H1 (cell line): ENCODE data around the gene STK39.

Experiments
- CEBPB ChIP-seq: IDR thresholded peaks from 2 replicates; pipeline ENCODE4 v1.6.1; 2012; ENCODE audit warnings: low read depth, low read length
- CHD2 ChIP-seq: IDR thresholded peaks from 2 replicates; pipeline ENCODE4 v1.6.1; 2012; ENCODE audit warnings: low read length, improper control_type of control experiment
- EZH2 ChIP-seq: fragments of 200-600 bp; sonication (generic); IDR thresholded peaks from 2 replicates; pipeline ENCODE4 v1.7.1; 2012; ENCODE audit warnings: low read depth, mild to moderate bottlenecking, moderate library complexity, low read length, inconsistent platforms; ENCODE audit not compliant: severe bottlenecking
- POLR2A ChIP-seq, 2 experiments: IDR thresholded peaks; 1 replicate in 1 of 2; 2 replicates in 1 of 2; pipeline ENCODE4 v1.6.1; 2011; ENCODE audit warnings: low read depth in 2 of 2, low read length in 2 of 2, mild to moderate bottlenecking in 2 of 2; ENCODE audit errors: control extremely low read depth in 1 of 2
- SIN3A ChIP-seq, 2 experiments: IDR thresholded peaks in 1 of 2; conservative IDR thresholded peaks in 1 of 2; 2 replicates each; pipeline ENCODE4 v1.6.1; 2011 to 2012; ENCODE audit warnings: low read length in 2 of 2, improper control_type of control experiment in 1 of 2, low read depth in 1 of 2, mild to moderate bottlenecking in 1 of 2
- YY1 ChIP-seq: IDR thresholded peaks from 2 replicates; pipeline ENCODE4 v1.6.1; 2011; ENCODE audit warnings: low read depth, mild to moderate bottlenecking, low read length
- TF ChIP-seq, protein P1 (sequence below), 3 experiments: IDR thresholded peaks; 1 replicate in 2 of 3; 2 replicates in 1 of 3; pipeline versions ENCODE4 v1.5.1 to v1.6.1; 2011; ENCODE audit warnings: low read length in 3 of 3, mild to moderate bottlenecking in 3 of 3, inconsistent platforms in 2 of 3, low read depth in 1 of 3, moderate library complexity in 1 of 3; ENCODE audit not compliant: insufficient read depth in 1 of 3; ENCODE audit errors: control extremely low read depth in 1 of 3

GRCh38 chr2:168180914-168181313 lies 66.5 kb downstream of the STK39 start:
- no peak for TF ChIP-seq CEBPB
- TF ChIP-seq CHD2: no peak
- no peak for TF ChIP-seq SIN3A (conservative IDR thresholded peaks at IDR 0.05 in 1 of 2, IDR thresholded peaks at IDR 0.05 in 1 of 2; ENCODE audit: low read depth in 1 of 2, low read length in 2 of 2)
- no peak for TF ChIP-seq YY1
- no peak for TF ChIP-seq EZH2
- no peak for TF ChIP-seq POLR2A (IDR thresholded peaks at IDR 0.05; ENCODE audit: control extremely low read depth in 1 of 2, low read depth in 2 of 2, low read length in 2 of 2)
- TF ChIP-seq, protein P1, sequence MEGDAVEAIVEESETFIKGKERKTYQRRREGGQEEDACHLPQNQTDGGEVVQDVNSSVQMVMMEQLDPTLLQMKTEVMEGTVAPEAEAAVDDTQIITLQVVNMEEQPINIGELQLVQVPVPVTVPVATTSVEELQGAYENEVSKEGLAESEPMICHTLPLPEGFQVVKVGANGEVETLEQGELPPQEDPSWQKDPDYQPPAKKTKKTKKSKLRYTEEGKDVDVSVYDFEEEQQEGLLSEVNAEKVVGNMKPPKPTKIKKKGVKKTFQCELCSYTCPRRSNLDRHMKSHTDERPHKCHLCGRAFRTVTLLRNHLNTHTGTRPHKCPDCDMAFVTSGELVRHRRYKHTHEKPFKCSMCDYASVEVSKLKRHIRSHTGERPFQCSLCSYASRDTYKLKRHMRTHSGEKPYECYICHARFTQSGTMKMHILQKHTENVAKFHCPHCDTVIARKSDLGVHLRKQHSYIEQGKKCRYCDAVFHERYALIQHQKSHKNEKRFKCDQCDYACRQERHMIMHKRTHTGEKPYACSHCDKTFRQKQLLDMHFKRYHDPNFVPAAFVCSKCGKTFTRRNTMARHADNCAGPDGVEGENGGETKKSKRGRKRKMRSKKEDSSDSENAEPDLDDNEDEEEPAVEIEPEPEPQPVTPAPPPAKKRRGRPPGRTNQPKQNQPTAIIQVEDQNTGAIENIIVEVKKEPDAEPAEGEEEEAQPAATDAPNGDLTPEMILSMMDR (IDR thresholded peaks at IDR 0.05; ENCODE audit: control extremely low read depth in 1 of 3, insufficient read depth in 1 of 3, low read depth in 1 of 3, low read length in 3 of 3): no peak
